ENCODE results near the gene ATP5F1E.

GRCh38 chr20:59007665-59008511, 24.2 kb downstream of the ATP5F1E start:
- TF ChIP-seq PAX5 (IDR thresholded peaks at IDR 0.05; ENCODE audit: insufficient read depth, low read length, severe bottlenecking), result peak; percentile 40
- peak; percentile 40; the same call in 1 of the 2 replicates for TF ChIP-seq POLR2A (IDR thresholded peaks at IDR 0.05; ENCODE audit: low read depth, low read length)
- TF ChIP-seq POLR2AphosphoS5 (IDR thresholded peaks at IDR 0.05; ENCODE audit: low read depth, low read length), result peak; percentile 32; the same call in 1 of the 2 replicates

All from GM12891 (cell line).